Measurements from ENCODE around the gene ZFYVE28. TPM values are rescaled to one million over a fixed set of nuclear protein-coding genes. Genes with fewer than 3 reads are reported as not detected.
A peak's percentile ranks its signal among the peaks of the same experiment; 100 is the strongest.

Gene ZFYVE28
- total RNA-seq, 4 donors from 2014 or later = 44.8 to 110 (median 69.6) TPM

GRCh38 chr4:2407991-2408342, 10.5 kb downstream of the ZFYVE28 start:
- in situ Hi-C loops (cut with MboI; ENCODE audit: low pct_ligation_motif_present in 1 of 4, low pct_unique_long_range_greater_than_20kb in 1 of 4, low sequenced_read_pairs in 3 of 4) = loop anchor here in 1 of 4 donors (25.0 kb wide), 1 partner anchor 171 kb away; the partner anchor contains the start of genes HAUS3 and POLN

GRCh38 chr4:2406920-2407319, 11.5 kb downstream of the ZFYVE28 start:
- WGBS, 2 donors (ENCODE audit: low coverage in 1 of 2) = 79% methylated on average over 7 of the region's 7 CpGs; no CpG with 5 or more reads in 1 of the 2 donors
- TF ChIP-seq CTCF (IDR thresholded peaks at IDR 0.05) (no peak), POLR2AphosphoS5 (IDR thresholded peaks at IDR 0.05) (no peak), EP300 (IDR thresholded peaks at IDR 0.05; ENCODE audit: low read depth) (no peak), POLR2A (IDR thresholded peaks at IDR 0.05) (no peak)
- Histone ChIP-seq H3K4me3 (no peak overlapping the region), H3K27ac (no peak overlapping the region), H3K36me3 (no peaks in the 10 kb centered on the region), H3K27me3 (no peaks in the 10 kb centered on the region), H3K9me3 (no peaks in the 10 kb centered on the region), H3K4me1 (peaks cover 9 to 27% (median 21%) of the 10 kb centered on the region in 4 donors)
- in situ Hi-C loops (cut with MboI; ENCODE audit: low pct_ligation_motif_present in 1 of 4, low pct_unique_long_range_greater_than_20kb in 1 of 4, low sequenced_read_pairs in 3 of 4) (loop anchor here in 1 of 4 donors (25.0 kb wide), 1 partner anchor 170 kb away; the partner anchor contains the start of genes HAUS3 and POLN), intact Hi-C loops (cut with DNase I; ENCODE audit: low total_unique reads) (no loop called here)
- no peak for DNase-seq

More at GRCh38 chr4:2407991-2408342, 10.5 kb downstream of the ZFYVE28 start:
- no peak overlapping the region for H3K4me3 ChIP-seq
- no peaks in the 10 kb centered on the region for H3K9me3 ChIP-seq
- WGBS, 2 donors (ENCODE audit: low coverage in 1 of 2) = 87% methylated on average over 3 of the region's 3 CpGs; no CpG with 5 or more reads in 1 of the 2 donors
- H3K36me3 ChIP-seq = no peaks in the 10 kb centered on the region
- intact Hi-C loops (cut with DNase I; ENCODE audit: low total_unique reads) = no loop called here
- TF ChIP-seq CTCF (IDR thresholded peaks at IDR 0.05) = no peak
- TF ChIP-seq EP300 (IDR thresholded peaks at IDR 0.05; ENCODE audit: low read depth) = no peak
- no peak for TF ChIP-seq POLR2AphosphoS5 (IDR thresholded peaks at IDR 0.05)
- no peak for TF ChIP-seq POLR2A (IDR thresholded peaks at IDR 0.05)
- H3K27ac ChIP-seq = no peak overlapping the region
- DNase-seq = no peak
- no peaks in the 10 kb centered on the region for H3K27me3 ChIP-seq
- peaks cover 11 to 27% (median 20%) of the 10 kb centered on the region in 4 donors for H3K4me1 ChIP-seq

- Histone ChIP-seq H3K36me3 (no peaks in the 10 kb centered on the region), H3K27me3 (no peaks in the 10 kb centered on the region), H3K27ac (no peak overlapping the region), H3K4me3 (no peak overlapping the region), H3K4me1 (peaks cover 10 to 27% (median 21%) of the 10 kb centered on the region in 4 donors), H3K9me3 (no peaks in the 10 kb centered on the region)
- in situ Hi-C loops (cut with MboI; ENCODE audit: low pct_ligation_motif_present in 1 of 4, low pct_unique_long_range_greater_than_20kb in 1 of 4, low sequenced_read_pairs in 3 of 4) = loop anchor here in 1 of 4 donors (25.0 kb wide), 1 partner anchor 169 kb away; the partner anchor contains the start of genes HAUS3 and POLN
- WGBS, 2 donors (ENCODE audit: low coverage in 1 of 2) = 76 to 100% methylated on average over 1 to 10 of the region's 10 CpGs
- TF ChIP-seq POLR2AphosphoS5 (IDR thresholded peaks at IDR 0.05) (no peak), EP300 (IDR thresholded peaks at IDR 0.05; ENCODE audit: low read depth) (no peak), POLR2A (IDR thresholded peaks at IDR 0.05) (no peak), CTCF (IDR thresholded peaks at IDR 0.05) (no peak)
- DNase-seq = no peak
- intact Hi-C loops (cut with DNase I; ENCODE audit: low total_unique reads) = no loop called here
These were observed 12.0 kb downstream of the ZFYVE28 start for GRCh38 chr4:2406406-2406805.

- H3K27ac ChIP-seq = peak overlapping the region; percentile 4 to 48 (median 38)
- 80% methylated on average over 7 of the region's 7 CpGs; no CpG with 5 or more reads in 1 of the 2 donors for WGBS, 2 donors (ENCODE audit: low coverage in 1 of 2)
- in situ Hi-C loops (cut with MboI; ENCODE audit: low pct_ligation_motif_present in 1 of 4, low pct_unique_long_range_greater_than_20kb in 1 of 4, low sequenced_read_pairs in 3 of 4) = loop anchor here in 1 of 4 donors (25.0 kb wide), 1 partner anchor 166 kb away; the partner anchor contains the start of genes HAUS3 and POLN
These were observed 15.5 kb downstream of the ZFYVE28 start for GRCh38 chr4:2402941-2403340.

More at GRCh38 chr4:2402941-2403340, 15.5 kb downstream of the ZFYVE28 start:
- DNase-seq = no peak
- TF ChIP-seq POLR2AphosphoS5 (IDR thresholded peaks at IDR 0.05) = no peak
- no peak for TF ChIP-seq POLR2A (IDR thresholded peaks at IDR 0.05)
- TF ChIP-seq CTCF (IDR thresholded peaks at IDR 0.05) = no peak
- no peak for TF ChIP-seq EP300 (IDR thresholded peaks at IDR 0.05; ENCODE audit: low read depth)
- H3K36me3 ChIP-seq = no peaks in the 10 kb centered on the region
- H3K9me3 ChIP-seq = no peaks in the 10 kb centered on the region
- no peak overlapping the region for H3K4me3 ChIP-seq
- intact Hi-C loops (cut with DNase I; ENCODE audit: low total_unique reads) = no loop called here
- H3K4me1 ChIP-seq = peaks cover 10 to 24% (median 19%) of the 10 kb centered on the region in 4 donors
- no peaks in the 10 kb centered on the region for H3K27me3 ChIP-seq
